ENCODE results near the gene NDUFB10.

- TF ChIP-seq CTCF (optimal IDR thresholded peaks at IDR 0.05 in 1 of 3, IDR thresholded peaks at IDR 0.05 in 1 of 3, conservative IDR thresholded peaks at IDR 0.05 in 1 of 3; ENCODE audit: extremely low read depth in 1 of 3, insufficient read depth in 2 of 3, low read length in 3 of 3), result no peak
- TF ChIP-seq EZH2 (IDR thresholded peaks at IDR 0.05; ENCODE audit: low read length), result no peak
These were observed 8.8 kb upstream of the NDUFB10 start for GRCh38 chr16:1950559-1950958.
